CD4-positive, alpha-beta T cell (primary cell): ENCODE data around the gene MDM2. TPM values are rescaled to one million over a fixed set of nuclear protein-coding genes. Genes with fewer than 3 reads are reported as not detected.

Experiments
- ATAC-seq: fragments of 200-7000 bp; cut with Tn5 transposase; one replicate; pipeline ENCODE4 v1.10.0; 2022; ENCODE audit warnings: mild to moderate bottlenecking; ENCODE audit not compliant: poor library complexity
- CTCF ChIA-PET: fragments of 350-600 bp; sonication (Branson Sonifier 250); formaldehyde crosslinking; loops from one replicate; lab custom pipeline; 2021; ENCODE audit warnings: antibody characterized with exemption, inconsistent platforms; lab: Charles Lee
- POLR2A ChIA-PET: fragments of 350-600 bp; sonication (Branson Sonifier 250); formaldehyde crosslinking; loops from one replicate; lab custom pipeline; 2021; ENCODE audit warnings: antibody characterized with exemption, inconsistent platforms; lab: Charles Lee
- DNase-seq, 14 experiments: peaks; one replicate each; pipeline ENCODE4 v3.0.0-alpha.2; 2013 to 2020; ENCODE audit warnings: mixed read lengths in 2 of 14
- H3K27ac ChIP-seq, 2 donors: one replicate each; pipeline versions ENCODE4 v1.5.1 to v1.7.0; 2013; ENCODE audit warnings: low read length in 2 of 2, low read depth in 1 of 2, mild to moderate bottlenecking in 1 of 2
- H3K27me3 ChIP-seq, 2 experiments: 1 replicate in 1 of 2; 2 replicates in 1 of 2; pipeline versions ENCODE4 v1.6.1 to v1.7.0; 2013; ENCODE audit warnings: low read length in 2 of 2, control low read depth in 1 of 2, mild to moderate bottlenecking in 1 of 2, moderate library complexity in 1 of 2; ENCODE audit not compliant: insufficient read depth in 2 of 2, control insufficient read depth in 1 of 2
- H3K36me3 ChIP-seq: one replicate; pipeline ENCODE4 v1.6.1; 2013; ENCODE audit warnings: low read length, control low read depth; ENCODE audit not compliant: insufficient read depth
- H3K4me1 ChIP-seq: one replicate; pipeline ENCODE4 v1.6.1; 2013; ENCODE audit warnings: low read length, control low read depth; ENCODE audit not compliant: insufficient read depth
- H3K4me3 ChIP-seq: one replicate; pipeline ENCODE4 v1.5.1; 2013; ENCODE audit warnings: mild to moderate bottlenecking, low read length, moderate library complexity
- H3K9me3 ChIP-seq, 2 experiments: 1 replicate in 1 of 2; 2 replicates in 1 of 2; pipeline versions ENCODE4 v1.6.1 to v1.7.0; 2013; ENCODE audit warnings: low read length in 2 of 2, mild to moderate bottlenecking in 2 of 2, control low read depth in 1 of 2, moderate library complexity in 1 of 2; ENCODE audit not compliant: control insufficient read depth in 1 of 2, insufficient read depth in 1 of 2
- H3K27ac Mint-ChIP-seq: one replicate; pipeline ENCODE4 v1.8.0; 2020; ENCODE audit warnings: mixed read lengths
- H3K27me3 Mint-ChIP-seq: one replicate; pipeline ENCODE4 v1.8.0; 2021; ENCODE audit warnings: mixed read lengths
- H3K36me3 Mint-ChIP-seq: one replicate; pipeline ENCODE4 v1.8.0; 2021; ENCODE audit warnings: low read depth, mixed read lengths
- H3K4me1 Mint-ChIP-seq: one replicate; pipeline ENCODE4 v1.8.0; 2021; ENCODE audit warnings: low read depth, mixed read lengths
- H3K4me3 Mint-ChIP-seq: one replicate; pipeline ENCODE4 v1.8.0; 2020; ENCODE audit warnings: mild to moderate bottlenecking, mixed read lengths
- H3K9me3 Mint-ChIP-seq: one replicate; pipeline ENCODE4 v1.8.0; 2020; ENCODE audit warnings: mixed read lengths
- intact Hi-C, 2 experiments: fragments of 100-400 bp; cut with DNase I in 1 of 2; cut with micrococcal nuclease in 1 of 2; formaldehyde crosslinking; loops; one replicate each; pipeline versions ENCODE4 v1.15.1 to v1.9.0; 2023 to 2025; cut with DNase I, micrococcal nuclease
- total RNA-seq, 174 experiments: library from RNA in 2 of 174; stranded (reverse) in 2 of 174; gene quantifications; one replicate each; pipeline ENCODE4 v1.2.3 and lab custom pipeline; 2021 to 2026
- TF ChIP-seq, protein P1 (sequence below): fragments of 200-600 bp; IDR thresholded peaks from one replicate; pipeline ENCODE4 v1.8.0; 2022; ENCODE audit warnings: antibody characterized with exemption, mild to moderate bottlenecking

Gene MDM2
- total RNA-seq, 2 experiments from 2014 or later = 90.8 TPM

DNA sequence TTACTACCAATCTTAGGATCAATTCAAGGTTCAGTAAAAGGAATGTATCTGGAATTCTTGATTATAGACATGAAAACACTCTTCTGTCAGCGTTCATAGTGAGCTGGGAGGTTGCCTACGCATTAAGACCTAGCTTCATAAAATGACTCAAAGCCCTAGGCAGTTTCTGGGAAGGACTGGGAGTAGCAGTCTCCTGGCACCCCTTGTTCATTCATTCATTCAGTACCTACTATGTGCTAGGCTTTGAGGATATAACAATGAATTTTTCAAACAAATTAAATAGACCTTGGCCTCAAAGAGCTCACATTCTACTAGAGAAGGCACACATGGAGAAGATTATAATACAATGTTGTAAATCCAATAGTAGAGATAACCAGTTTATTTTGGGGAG lies 46.1 kb downstream of the MDM2 start:
- H3K36me3 ChIP-seq = no peaks in the 10 kb centered on the region
- Mint-ChIP-seq H3K27me3 (no peaks in the 10 kb centered on the region), H3K9me3 (no peaks in the 10 kb centered on the region), H3K36me3 (no peaks in the 10 kb centered on the region), H3K27ac (no peak overlapping the region), H3K4me1 (no peaks in the 10 kb centered on the region), H3K4me3 (no peak overlapping the region)
- H3K4me1 ChIP-seq = no peaks in the 10 kb centered on the region
- no peaks in the 10 kb centered on the region for H3K27me3 ChIP-seq
- no peak overlapping the region for H3K27ac ChIP-seq
- POLR2A ChIA-PET = no interaction called here
- intact Hi-C loops = no loop called here
- TF ChIP-seq, protein P1, sequence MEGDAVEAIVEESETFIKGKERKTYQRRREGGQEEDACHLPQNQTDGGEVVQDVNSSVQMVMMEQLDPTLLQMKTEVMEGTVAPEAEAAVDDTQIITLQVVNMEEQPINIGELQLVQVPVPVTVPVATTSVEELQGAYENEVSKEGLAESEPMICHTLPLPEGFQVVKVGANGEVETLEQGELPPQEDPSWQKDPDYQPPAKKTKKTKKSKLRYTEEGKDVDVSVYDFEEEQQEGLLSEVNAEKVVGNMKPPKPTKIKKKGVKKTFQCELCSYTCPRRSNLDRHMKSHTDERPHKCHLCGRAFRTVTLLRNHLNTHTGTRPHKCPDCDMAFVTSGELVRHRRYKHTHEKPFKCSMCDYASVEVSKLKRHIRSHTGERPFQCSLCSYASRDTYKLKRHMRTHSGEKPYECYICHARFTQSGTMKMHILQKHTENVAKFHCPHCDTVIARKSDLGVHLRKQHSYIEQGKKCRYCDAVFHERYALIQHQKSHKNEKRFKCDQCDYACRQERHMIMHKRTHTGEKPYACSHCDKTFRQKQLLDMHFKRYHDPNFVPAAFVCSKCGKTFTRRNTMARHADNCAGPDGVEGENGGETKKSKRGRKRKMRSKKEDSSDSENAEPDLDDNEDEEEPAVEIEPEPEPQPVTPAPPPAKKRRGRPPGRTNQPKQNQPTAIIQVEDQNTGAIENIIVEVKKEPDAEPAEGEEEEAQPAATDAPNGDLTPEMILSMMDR = no peak
- no peaks in the 10 kb centered on the region for H3K9me3 ChIP-seq
- no peak for DNase-seq
- no peak overlapping the region for H3K4me3 ChIP-seq
- CTCF ChIA-PET = no interaction called here
- no peak for ATAC-seq

DNA sequence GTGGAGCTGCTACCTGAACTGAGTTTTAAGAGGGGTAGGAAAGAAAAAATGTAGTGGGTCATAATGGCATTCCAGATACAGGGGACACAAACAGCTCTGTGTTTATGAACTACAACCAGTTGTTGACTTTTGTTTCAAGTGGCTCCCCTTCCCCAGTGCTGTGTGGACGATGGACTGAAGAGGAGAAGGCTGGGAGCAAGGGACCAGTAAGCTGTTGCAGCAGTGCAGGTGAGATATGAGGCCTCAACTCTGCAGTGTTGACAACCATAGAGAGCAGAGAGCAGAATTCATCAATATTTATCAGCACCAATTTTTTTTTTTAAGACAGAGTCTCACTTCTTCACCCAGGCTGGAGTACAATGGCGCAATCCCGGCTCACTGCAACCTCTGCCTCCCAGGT lies 46.6 kb downstream of the MDM2 start:
- no peaks in the 10 kb centered on the region for H3K4me1 Mint-ChIP-seq
- H3K4me3 Mint-ChIP-seq = no peak overlapping the region
- H3K27me3 ChIP-seq = no peaks in the 10 kb centered on the region
- no peak overlapping the region for H3K27ac ChIP-seq
- H3K4me1 ChIP-seq = no peaks in the 10 kb centered on the region
- DNase-seq = no peak
- H3K4me3 ChIP-seq = no peak overlapping the region
- TF ChIP-seq, protein P1 = no peak
- ChIA-PET CTCF (no interaction called here), POLR2A (no interaction called here)
- no peaks in the 10 kb centered on the region for H3K9me3 Mint-ChIP-seq
- no peaks in the 10 kb centered on the region for H3K9me3 ChIP-seq
- intact Hi-C loops = no loop called here
- H3K27me3 Mint-ChIP-seq = no peaks in the 10 kb centered on the region
- no peaks in the 10 kb centered on the region for H3K36me3 Mint-ChIP-seq
- no peak overlapping the region for H3K27ac Mint-ChIP-seq
- no peaks in the 10 kb centered on the region for H3K36me3 ChIP-seq
- ATAC-seq = no peak

DNA sequence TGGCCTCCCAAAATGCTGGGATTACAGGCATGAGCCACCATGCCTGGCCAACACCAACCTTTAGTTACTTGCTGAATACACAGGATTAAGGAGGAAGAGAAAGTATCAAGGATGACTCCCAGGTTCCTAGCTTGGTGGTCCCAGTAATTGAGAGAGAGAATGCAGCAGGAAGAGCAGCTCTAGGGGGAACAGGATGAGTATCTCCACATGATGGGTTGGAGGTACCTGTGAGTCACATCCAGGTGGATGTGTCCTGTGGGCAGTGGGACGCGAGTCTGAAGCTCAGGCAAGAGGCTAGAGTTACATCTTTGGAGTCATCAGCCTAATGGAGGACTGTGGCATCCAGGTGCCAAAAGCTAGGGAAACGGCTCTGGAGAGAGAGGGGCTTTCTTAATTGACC lies 47.1 kb downstream of the MDM2 start:
- ChIA-PET CTCF (no interaction called here), POLR2A (no interaction called here)
- ATAC-seq (no peak), DNase-seq (no peak)
- H3K27ac Mint-ChIP-seq = no peak overlapping the region
- intact Hi-C loops = no loop called here
- no peaks in the 10 kb centered on the region for H3K27me3 Mint-ChIP-seq
- no peak overlapping the region for H3K27ac ChIP-seq
- no peaks in the 10 kb centered on the region for H3K4me1 Mint-ChIP-seq
- H3K4me3 ChIP-seq = no peak overlapping the region
- no peaks in the 10 kb centered on the region for H3K9me3 ChIP-seq
- no peaks in the 10 kb centered on the region for H3K4me1 ChIP-seq
- no peaks in the 10 kb centered on the region for H3K9me3 Mint-ChIP-seq
- no peaks in the 10 kb centered on the region for H3K36me3 ChIP-seq
- H3K36me3 Mint-ChIP-seq = no peaks in the 10 kb centered on the region
- TF ChIP-seq, protein P1 = no peak
- no peaks in the 10 kb centered on the region for H3K27me3 ChIP-seq
- no peak overlapping the region for H3K4me3 Mint-ChIP-seq
